HEK293 (cell line): ENCODE results near the gene VAT1L.

Experiments
- CTCF ChIA-PET: fragments of 350-600 bp; formaldehyde crosslinking; extraction: SDS; loops from one replicate; lab custom pipeline; 2021; ENCODE audit warnings: antibody characterized with exemption; lab: Yijun Ruan, JAX
- POLR2A ChIA-PET: fragments of 300-600 bp; formaldehyde crosslinking; extraction: SDS; loops from one replicate; lab custom pipeline; 2020; ENCODE audit warnings: antibody characterized with exemption, inconsistent platforms; lab: Yijun Ruan, JAX
- H3K27ac ChIP-seq: fragments of 200-500 bp; sonication (Bioruptor generic); 2 replicates; pipeline ENCODE4 v1.5.1; 2014; ENCODE audit warnings: low read depth, low read length, control low read depth, inconsistent platforms; ENCODE audit errors: extremely low read depth
- H3K36me3 ChIP-seq, 2 experiments: fragments of 200-500 bp in 1 of 2; sonication (Bioruptor generic) in 1 of 2; 1 replicate in 1 of 2; 2 replicates in 1 of 2; pipeline ENCODE4 v1.5.1; 2014 to 2017; ENCODE audit warnings: inconsistent platforms in 2 of 2, low read length in 2 of 2; ENCODE audit not compliant: control insufficient read depth in 2 of 2, insufficient read depth in 1 of 2
- H3K4me1 ChIP-seq: fragments of 200-500 bp; sonication (Bioruptor generic); 2 replicates; pipeline ENCODE4 v1.5.1; 2014; ENCODE audit warnings: mild to moderate bottlenecking, low read length, inconsistent platforms; ENCODE audit not compliant: control insufficient read depth, insufficient read depth
- H3K4me3 ChIP-seq: 2 replicates; pipeline ENCODE4 v1.5.1; 2011; ENCODE audit warnings: low read depth, mild to moderate bottlenecking, control low read depth, low read length, moderate library complexity
- H3K9me3 ChIP-seq: fragments of 200-500 bp; sonication (Bioruptor generic); 2 replicates; pipeline ENCODE4 v1.5.1; 2014; ENCODE audit warnings: low read depth, low read length, inconsistent platforms; ENCODE audit not compliant: control insufficient read depth, insufficient read depth
- ATF2 ChIP-seq: fragments of 450-650 bp; formaldehyde crosslinking; IDR thresholded peaks from 2 replicates; pipeline ENCODE4 v1.5.1; 2016; ENCODE audit warnings: missing biosample characterization, missing genetic modification characterization, low read depth
- ELK4 ChIP-seq: IDR thresholded peaks from 2 replicates; pipeline ENCODE4 v1.6.1; 2011; ENCODE audit warnings: mild to moderate bottlenecking, low read depth, low read length, borderline replicate concordance
- FEZF1 ChIP-seq: fragments of 450-650 bp; formaldehyde crosslinking; IDR thresholded peaks from 2 replicates; pipeline ENCODE4 v1.5.1; 2016; ENCODE audit warnings: missing biosample characterization, missing genetic modification characterization
- HOXC10 ChIP-seq: sonication (generic); formaldehyde crosslinking; IDR thresholded peaks from 2 replicates; pipeline ENCODE4 v1.8.1; 2023; ENCODE audit warnings: mild to moderate bottlenecking, missing genetic modification reagents
- KLF1 ChIP-seq: fragments of 450-650 bp; formaldehyde crosslinking; IDR thresholded peaks from 2 replicates; pipeline ENCODE4 v1.5.1; 2016; ENCODE audit warnings: missing biosample characterization, missing genetic modification characterization
- KLF9 ChIP-seq: fragments of 450-650 bp; formaldehyde crosslinking; IDR thresholded peaks from 2 replicates; pipeline ENCODE4 v1.5.1; 2016; ENCODE audit warnings: missing biosample characterization, missing genetic modification characterization, low read depth
- MYNN ChIP-seq: fragments of 450-650 bp; formaldehyde crosslinking; IDR thresholded peaks from 2 replicates; pipeline ENCODE4 v1.5.1; 2016; ENCODE audit warnings: missing biosample characterization, missing genetic modification characterization, borderline replicate concordance
- OSR2 ChIP-seq: fragments of 450-650 bp; formaldehyde crosslinking; IDR thresholded peaks from 2 replicates; pipeline ENCODE4 v1.5.1; 2016; ENCODE audit warnings: missing biosample characterization, missing genetic modification characterization
- PRDM4 ChIP-seq: fragments of 450-650 bp; formaldehyde crosslinking; IDR thresholded peaks from 2 replicates; pipeline ENCODE4 v1.5.1; 2017; ENCODE audit warnings: missing biosample characterization, missing genetic modification characterization
- ZBTB7A ChIP-seq: fragments of 450-650 bp; formaldehyde crosslinking; IDR thresholded peaks from 2 replicates; pipeline ENCODE4 v1.5.1; 2016; ENCODE audit warnings: low read depth, missing biosample characterization, missing genetic modification characterization
- ZNF16 ChIP-seq: fragments of 450-650 bp; formaldehyde crosslinking; IDR thresholded peaks from 2 replicates; pipeline ENCODE4 v1.5.1; 2016; ENCODE audit warnings: low read depth, missing biosample characterization, missing genetic modification characterization
- ZNF174 ChIP-seq: fragments of 450-650 bp; formaldehyde crosslinking; IDR thresholded peaks from 2 replicates; pipeline ENCODE4 v1.5.0; 2017; ENCODE audit warnings: missing biosample characterization, mild to moderate bottlenecking, missing genetic modification characterization
- ZNF214 ChIP-seq: fragments of 450-650 bp; formaldehyde crosslinking; IDR thresholded peaks from 2 replicates; pipeline ENCODE4 v1.5.1; 2017; ENCODE audit warnings: missing biosample characterization, mild to moderate bottlenecking, missing genetic modification characterization, borderline replicate concordance
- ZNF404 ChIP-seq: fragments of 450-650 bp; formaldehyde crosslinking; IDR thresholded peaks from 2 replicates; pipeline ENCODE4 v1.5.1; 2017; ENCODE audit warnings: missing biosample characterization, missing genetic modification characterization
- ZNF510 ChIP-seq: fragments of 450-650 bp; formaldehyde crosslinking; IDR thresholded peaks from 2 replicates; pipeline ENCODE4 v1.5.1; 2018; ENCODE audit warnings: mild to moderate bottlenecking, missing genetic modification characterization, missing biosample characterization; ENCODE audit not compliant: insufficient replicate concordance
- ZNF518A ChIP-seq: fragments of 450-650 bp; formaldehyde crosslinking; conservative IDR thresholded peaks from 2 replicates; pipeline ENCODE4 v1.5.1; 2016; ENCODE audit warnings: low read depth, missing biosample characterization, missing genetic modification characterization
- ZNF626 ChIP-seq: fragments of 450-650 bp; sonication (Bioruptor Pico); formaldehyde crosslinking; IDR thresholded peaks from 2 replicates; pipeline ENCODE4 v1.5.1; 2018; ENCODE audit warnings: missing biosample characterization, missing genetic modification characterization, inconsistent platforms
- ZNF660 ChIP-seq: fragments of 450-650 bp; IDR thresholded peaks from 2 replicates; pipeline ENCODE4 v1.5.1; 2018; ENCODE audit warnings: missing biosample characterization, mild to moderate bottlenecking, missing genetic modification characterization
- ZNF777 ChIP-seq: fragments of 450-650 bp; formaldehyde crosslinking; IDR thresholded peaks from 2 replicates; pipeline ENCODE4 v1.5.1; 2017; ENCODE audit warnings: missing biosample characterization, missing genetic modification characterization, borderline replicate concordance

VAT1L gene

GRCh38 chr16:77897129-77897437, 108.7 kb downstream of the VAT1L start:
- POLR2A ChIA-PET, result no interaction called here
- TF ChIP-seq PRDM4 (tag by site-specific recombination) (no peak), ZNF404 (tag by site-specific recombination) (no peak)
- H3K27ac ChIP-seq, result no peak overlapping the region
- no peak overlapping the region for H3K4me3 ChIP-seq
- H3K36me3 ChIP-seq, result no peaks in the 10 kb centered on the region
- CTCF ChIA-PET, result no interaction called here
- peaks cover 9% of the 10 kb centered on the region for H3K4me1 ChIP-seq
- no peaks in the 10 kb centered on the region for H3K9me3 ChIP-seq

- TF ChIP-seq KLF1 (tag by site-specific recombination), result no peak
- TF ChIP-seq KLF9, result no peak
- no peak for TF ChIP-seq ZNF214 (tag by site-specific recombination)
- TF ChIP-seq ZNF16, result no peak
- no peak for TF ChIP-seq ZNF626
- Histone ChIP-seq H3K4me3 (no peak overlapping the region), H3K9me3 (no peaks in the 10 kb centered on the region), H3K27ac (no peak overlapping the region), H3K36me3 (no peaks in the 10 kb centered on the region), H3K4me1 (peaks cover 9% of the 10 kb centered on the region)
- CTCF ChIA-PET, result interaction anchor here (1.1 kb wide), 1 partner anchor 113 kb away, joined by 3 read pairs; no protein-coding TSS in a partner anchor
- POLR2A ChIA-PET, result no interaction called here
These were observed 109.7 kb downstream of the VAT1L start for GRCh38 chr16:77897831-77898605.

- no peak for TF ChIP-seq ZNF174 (tag by site-specific recombination)
- TF ChIP-seq ZNF510 (tag by site-specific recombination), result no peak
- TF ChIP-seq ZNF518A (tag by site-specific recombination), result no peak
- peak; percentile 36; the same call in 1 of the 2 replicates for TF ChIP-seq OSR2
- no peak for TF ChIP-seq HOXC10 (CRISPR knock-in tag)
- peak; percentile 68 for TF ChIP-seq FEZF1
- TF ChIP-seq MYNN (tag by site-specific recombination), result no peak
- no peak for TF ChIP-seq ELK4
- TF ChIP-seq ZBTB7A (tag by site-specific recombination), result no peak
- no peak for TF ChIP-seq ZNF777 (tag by site-specific recombination)
- TF ChIP-seq ATF2, result no peak
- TF ChIP-seq ZNF660, result no peak
- H3K4me3 ChIP-seq, result no peak overlapping the region
- H3K27ac ChIP-seq, result no peak overlapping the region
- ChIA-PET CTCF (interaction anchor here (0.6 to 1.1 kb wide), 2 partner anchors 74 to 114 kb away, joined by 3 read pairs; no protein-coding TSS in a partner anchor), POLR2A (interaction anchor here (0.8 kb wide), 1 partner anchor 176 kb away, joined by 4 read pairs; the partner anchor contains the start of gene NUDT7)
- H3K9me3 ChIP-seq, result no peaks in the 10 kb centered on the region
- no peaks in the 10 kb centered on the region for H3K36me3 ChIP-seq
- H3K4me1 ChIP-seq, result peaks cover 9% of the 10 kb centered on the region
These were observed 110.4 kb downstream of the VAT1L start for GRCh38 chr16:77898671-77899211.
